HepG2 (cell line): ENCODE measurements around the gene DUSP7. TPM values are rescaled to one million over a fixed set of nuclear protein-coding genes. Genes with fewer than 3 reads are reported as not detected.

Experiments used
- ATAC-seq: fragments of 200-7000 bp; cut with Tn5 transposase; 3 replicates; pipeline ENCODE4 v1.9.1; 2020; ENCODE audit warnings: mild to moderate bottlenecking, moderate library complexity
- BruUV-seq: library from RNA; stranded (reverse); fragments of 400-500 nt; replicated peaks from 2 replicates; lab custom pipeline; 2021; lab: Mats Ljungman, UMichigan
- CTCF ChIA-PET: fragments of 300-600 bp; formaldehyde crosslinking; extraction: SDS; loops from one replicate; lab custom pipeline; 2021; ENCODE audit warnings: low total read pairs, inconsistent platforms, low intra/inter-chr PET ratio; lab: Yijun Ruan, JAX
- POLR2A ChIA-PET: fragments of 350-600 bp; sonication (Branson Sonifier 250); formaldehyde crosslinking; loops from one replicate; lab custom pipeline; 2020; ENCODE audit warnings: antibody characterized with exemption, inconsistent platforms; lab: Yijun Ruan, JAX
- DNase-seq: peaks from one replicate; pipeline ENCODE4 v3.0.0-alpha.2; 2015; ENCODE audit warnings: low spot score
- FAIRE-seq: peaks from 3 replicates; lab custom pipeline; 2011; peaks lifted over from hg19 to GRCh38; lab: Jason Lieb, UNC
- H2AFZ ChIP-seq: one replicate; pipeline ENCODE4 v1.6.1; 2011; ENCODE audit warnings: low read length, inconsistent platforms
- H3K27ac ChIP-seq: fragments of 300-600 bp; 3 replicates; pipeline ENCODE4 v1.8.0; 2011; ENCODE audit warnings: mixed run types, mild to moderate bottlenecking, mixed read lengths, low read length, inconsistent platforms; ENCODE audit not compliant: insufficient read depth; ENCODE audit errors: extremely low read length
- H3K27me3 ChIP-seq, 2 experiments: fragments of 200-600 bp in 1 of 2; 2 replicates in 1 of 2; 3 replicates in 1 of 2; pipeline versions ENCODE4 v1.6.0 to v1.8.0; 2011; ENCODE audit warnings: low read length in 2 of 2, mild to moderate bottlenecking in 2 of 2, moderate library complexity in 2 of 2, inconsistent platforms in 1 of 2; ENCODE audit not compliant: insufficient read depth in 2 of 2, control insufficient read depth in 1 of 2
- H3K36me3 ChIP-seq, 2 experiments: fragments of 200-600 bp in 1 of 2; replicated peaks in 1 of 2; 2 replicates in 1 of 2; 3 replicates in 1 of 2; pipeline versions ENCODE4 v1.5.1 to v1.8.0; 2011; ENCODE audit warnings: low read length in 2 of 2, inconsistent platforms in 1 of 2; ENCODE audit not compliant: insufficient read depth in 2 of 2, control insufficient read depth in 1 of 2
- H3K4me1 ChIP-seq: 2 replicates; pipeline ENCODE4 v1.5.1; 2012; ENCODE audit warnings: low read length, inconsistent platforms; ENCODE audit not compliant: insufficient read depth
- H3K4me2 ChIP-seq: 2 replicates; pipeline ENCODE4 v1.6.0; 2011; ENCODE audit warnings: low read depth, low read length, inconsistent platforms
- H3K4me3 ChIP-seq, 3 experiments: fragments of 200-600 bp in 1 of 3; sonication (generic), shearing (Covaris generic) in 1 of 3; replicated peaks in 1 of 3; 2 replicates each; pipeline ENCODE4 v1.5.1; 2011 to 2016; ENCODE audit warnings: low read length in 3 of 3, inconsistent platforms in 2 of 3, low read depth in 2 of 3, mild to moderate bottlenecking in 2 of 3, control low read depth in 1 of 3, mixed read lengths in 1 of 3; ENCODE audit not compliant: insufficient read depth in 1 of 3
- H3K79me2 ChIP-seq: one replicate; pipeline ENCODE4 v1.6.1; 2011; ENCODE audit warnings: low read length, inconsistent platforms; ENCODE audit not compliant: insufficient read depth
- H3K9ac ChIP-seq: 2 replicates; pipeline ENCODE4 v1.6.0; 2011; ENCODE audit warnings: mild to moderate bottlenecking, low read depth, low read length, inconsistent platforms; ENCODE audit not compliant: insufficient read depth
- H3K9me3 ChIP-seq: 2 replicates; pipeline ENCODE4 v1.5.1; 2012; ENCODE audit warnings: mild to moderate bottlenecking, low read length
- H4K20me1 ChIP-seq: 2 replicates; pipeline ENCODE4 v1.6.0; 2011; ENCODE audit warnings: inconsistent platforms, mild to moderate bottlenecking, low read length, moderate library complexity; ENCODE audit not compliant: insufficient read depth
- IRF2 ChIP-seq: IDR thresholded peaks from 2 replicates; pipeline ENCODE4 v1.6.1; 2018; ENCODE audit warnings: missing genetic modification reagents, missing compliant biosample characterization
- KMT2B ChIP-seq: IDR thresholded peaks from 2 replicates; pipeline ENCODE4 v1.6.1; 2016; ENCODE audit warnings: missing genetic modification reagents, missing compliant biosample characterization
- MATR3 ChIP-seq: sonication (generic); formaldehyde crosslinking; IDR thresholded peaks from 2 replicates; pipeline ENCODE4 v1.4.0; 2020; ENCODE audit warnings: missing genetic modification reagents
- MTA3 ChIP-seq: sonication (generic); formaldehyde crosslinking; IDR thresholded peaks from 2 replicates; pipeline ENCODE4 v1.4.0; 2020; ENCODE audit warnings: missing genetic modification reagents
- NR1H2 ChIP-seq: sonication (generic); formaldehyde crosslinking; IDR thresholded peaks from 2 replicates; pipeline ENCODE4 v1.8.1; 2022; ENCODE audit warnings: low read depth, missing genetic modification reagents, borderline replicate concordance
- RFX5 ChIP-seq: IDR thresholded peaks from 2 replicates; pipeline ENCODE4 v1.6.1; 2011; ENCODE audit warnings: low read depth, low read length, improper control_type of control experiment
- SAP130 ChIP-seq: IDR thresholded peaks from 2 replicates; pipeline ENCODE4 v1.6.1; 2016; ENCODE audit warnings: low read depth
- ZNF17 ChIP-seq: sonication (generic); formaldehyde crosslinking; IDR thresholded peaks from 2 replicates; pipeline ENCODE4 v1.5.0; 2020; ENCODE audit warnings: mild to moderate bottlenecking, missing genetic modification reagents
- WGBS: methylation state at CpG from one replicate; pipeline ENCODE4 v1.1.6; 2017; ENCODE audit warnings: low lambda C conversion rate; 5-methylcytosine and 5-hydroxymethylcytosine counted together
- in situ Hi-C: cut with HindIII; loops from 2 replicates; pipeline ENCODE4 v1.10.0; 2017; ENCODE audit warnings: low pct_unique_long_range_greater_than_20kb; ENCODE audit not compliant: extremely low pct_ligation_motif_present
- intact Hi-C: fragments of 100-400 bp; cut with micrococcal nuclease; formaldehyde crosslinking; loops from one replicate; pipeline ENCODE4 v1.10.0; 2022; ENCODE audit not compliant: unreplicated experiment
- polyA plus RNA-seq, 8 experiments: library from polyadenylated mRNA; depleted of rRNA in 3 of 8; stranded (reverse) in 7 of 8; unstranded in 1 of 8; fragments of >200 nt; fragmentation: Illumina TruSeq in 4 of 8; extraction: Trizol in 4 of 8; gene quantifications; 2 replicates each; pipeline versions ENCODE4 v1.2.1 to v1.2.3, GENCODE V29; 2011 to 2016; ENCODE audit warnings: low read depth in 4 of 8, missing spikeins in 1 of 8, mixed read lengths in 1 of 8; ENCODE audit not compliant: insufficient read depth in 1 of 8
- total RNA-seq, 5 experiments: library from RNA; depleted of rRNA; stranded (reverse); fragments of >200 nt; fragmentation: Illumina TruSeq; extraction: Trizol; gene quantifications; 2 replicates each; pipeline ENCODE4 v1.2.3, GENCODE V29; 2016; ENCODE audit warnings: low read depth in 1 of 5
- TF ChIP-seq, protein P1 (sequence below): sonication (generic); formaldehyde crosslinking; IDR thresholded peaks from 2 replicates; pipeline ENCODE4 v1.8.0; 2022; ENCODE audit warnings: missing genetic modification reagents, mild to moderate bottlenecking, moderate library complexity, borderline replicate concordance

Gene DUSP7
- total and polyA plus RNA-seq, 2 of the 13 experiments (the other 11 are each of a cell fraction or from before 2014, with no cell fraction given) = 6.6 to 8.8 TPM

DNA sequence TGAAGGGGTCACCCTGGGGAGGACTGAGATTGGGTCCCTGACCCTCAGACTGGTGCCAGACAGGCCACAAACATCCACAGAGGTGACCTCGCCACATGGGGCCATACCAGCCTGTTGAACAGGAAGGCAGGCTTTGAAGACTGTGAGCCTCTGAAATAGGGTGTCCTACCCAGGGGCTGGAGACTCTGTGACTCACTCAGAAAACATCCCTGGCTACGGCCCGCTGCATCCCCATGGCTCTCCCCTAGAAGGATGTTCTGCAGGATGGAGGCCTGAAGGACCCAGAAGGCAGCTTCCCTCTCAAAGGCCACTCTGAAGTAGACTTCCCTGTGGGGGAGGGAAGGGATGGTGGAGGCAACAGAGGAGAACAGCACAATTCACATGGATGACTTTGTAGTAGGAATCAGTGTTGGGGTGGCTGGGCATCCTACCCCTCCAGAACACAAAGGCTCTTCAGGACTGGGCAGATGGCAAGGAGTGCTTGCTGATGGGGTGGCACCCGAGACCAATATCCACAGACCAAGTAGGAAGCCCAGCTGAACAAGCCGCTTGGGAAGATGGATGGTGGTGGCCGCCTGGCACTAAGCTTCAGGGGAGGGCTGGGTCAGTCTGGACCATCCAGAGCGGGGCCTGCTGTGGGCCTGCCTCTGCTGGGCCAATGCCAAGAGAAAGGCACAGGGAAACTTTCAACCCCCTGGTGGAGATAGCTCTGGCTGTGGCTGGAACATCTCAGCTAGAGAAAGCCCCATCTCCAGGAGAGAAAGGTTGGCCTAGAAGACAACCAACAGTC, 37.6 kb upstream of the DUSP7 start:
- BruUV-seq = no TSS peak
- 90% methylated on average over 4 of the region's 7 CpGs for WGBS
- Histone ChIP-seq H2AFZ (no peak overlapping the region), H3K27me3 (no peaks in the 10 kb centered on the region), H3K9me3 (no peaks in the 10 kb centered on the region), H3K79me2 (no peaks in the 10 kb centered on the region), H3K27ac (no peak overlapping the region), H4K20me1 (no peaks in the 10 kb centered on the region), H3K9ac (no peak overlapping the region), H3K4me3 (no peak overlapping the region), H3K4me1 (peaks cover 27% of the 10 kb centered on the region), H3K36me3 (peaks cover 0 to 39% of the 10 kb centered on the region in 2 experiments; a peak in 4 of 5 replicates), H3K4me2 (no peak overlapping the region)
- in situ Hi-C loops = no loop called here
- ChIA-PET CTCF (no interaction called here), POLR2A (no interaction called here)
- TF ChIP-seq SAP130 (CRISPR knock-in tag) (no peak), KMT2B (CRISPR knock-in tag) (no peak), IRF2 (CRISPR knock-in tag) (no peak), ZNF17 (CRISPR knock-in tag) (no peak), MTA3 (no peak), NR1H2 (no peak), MATR3 (CRISPR knock-in tag) (no peak), RFX5 (no peak)
- TF ChIP-seq, protein P1, sequence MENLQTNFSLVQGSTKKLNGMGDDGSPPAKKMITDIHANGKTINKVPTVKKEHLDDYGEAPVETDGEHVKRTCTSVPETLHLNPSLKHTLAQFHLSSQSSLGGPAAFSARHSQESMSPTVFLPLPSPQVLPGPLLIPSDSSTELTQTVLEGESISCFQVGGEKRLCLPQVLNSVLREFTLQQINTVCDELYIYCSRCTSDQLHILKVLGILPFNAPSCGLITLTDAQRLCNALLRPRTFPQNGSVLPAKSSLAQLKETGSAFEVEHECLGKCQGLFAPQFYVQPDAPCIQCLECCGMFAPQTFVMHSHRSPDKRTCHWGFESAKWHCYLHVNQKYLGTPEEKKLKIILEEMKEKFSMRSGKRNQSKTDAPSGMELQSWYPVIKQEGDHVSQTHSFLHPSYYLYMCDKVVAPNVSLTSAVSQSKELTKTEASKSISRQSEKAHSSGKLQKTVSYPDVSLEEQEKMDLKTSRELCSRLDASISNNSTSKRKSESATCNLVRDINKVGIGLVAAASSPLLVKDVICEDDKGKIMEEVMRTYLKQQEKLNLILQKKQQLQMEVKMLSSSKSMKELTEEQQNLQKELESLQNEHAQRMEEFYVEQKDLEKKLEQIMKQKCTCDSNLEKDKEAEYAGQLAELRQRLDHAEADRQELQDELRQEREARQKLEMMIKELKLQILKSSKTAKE (CRISPR knock-in tag) = no peak
- ATAC-seq = no peak
- intact Hi-C loops = no loop called here
- no peak for FAIRE-seq
- peak; percentile 13 for DNase-seq
